ENCODE results near the gene DRD3.

Gene DRD3

GRCh38 chr3:114178770-114179368, at the start of gene DRD3:
TSS of gene DRD3 (minus strand) at chr3:114179052. CDS start at chr3:114171992, 7,060 bp downstream.
- DNase-seq = no peak

GRCh38 chr3:114227076-114227475, 48.2 kb upstream of the DRD3 start:
- no peak for DNase-seq

- no peak for DNase-seq
Observed at GRCh38 chr3:114226313-114226712, 47.5 kb upstream of the DRD3 start.

GRCh38 chr3:114223143-114223542, 44.3 kb upstream of the DRD3 start:
- DNase-seq = no peak

- no peak for DNase-seq
Observed at GRCh38 chr3:114221881-114222264, 43.0 kb upstream of the DRD3 start.

GRCh38 chr3:114221165-114221880, 42.5 kb upstream of the DRD3 start:
- no peak for DNase-seq

GRCh38 chr3:114219741-114220140, 40.9 kb upstream of the DRD3 start:
- no peak for DNase-seq

- DNase-seq = no peak
Observed at GRCh38 chr3:114218578-114219185, 39.8 kb upstream of the DRD3 start.

GRCh38 chr3:114218006-114218405, 39.2 kb upstream of the DRD3 start:
- no peak for DNase-seq

- no peak for DNase-seq
Observed at GRCh38 chr3:114217266-114217665, 38.4 kb upstream of the DRD3 start.

- no peak for DNase-seq
Observed at GRCh38 chr3:114216186-114216970, 37.5 kb upstream of the DRD3 start.

GRCh38 chr3:114214542-114215341, 35.9 kb upstream of the DRD3 start:
- DNase-seq = no peak

GRCh38 chr3:114213627-114214541, 35.0 kb upstream of the DRD3 start:
- DNase-seq = no peak

- no peak for DNase-seq
Observed at GRCh38 chr3:114213292-114213626, 34.4 kb upstream of the DRD3 start.

- DNase-seq = no peak
Observed at GRCh38 chr3:114212646-114213045, 33.8 kb upstream of the DRD3 start.

- DNase-seq = no peak
Observed at GRCh38 chr3:114207768-114208167, 28.9 kb upstream of the DRD3 start.

GRCh38 chr3:114206342-114206741, 27.5 kb upstream of the DRD3 start:
- no peak for DNase-seq

- DNase-seq = no peak
Observed at GRCh38 chr3:114205541-114205940, 26.7 kb upstream of the DRD3 start.

- DNase-seq = no peak
Observed at GRCh38 chr3:114194750-114195149, 15.9 kb upstream of the DRD3 start.

GRCh38 chr3:114192136-114192535, 13.3 kb upstream of the DRD3 start:
- DNase-seq = no peak

GRCh38 chr3:114186501-114186900, 7.6 kb upstream of the DRD3 start:
- no peak for DNase-seq

GRCh38 chr3:114179575-114179974, 723 bp upstream of the DRD3 start:
- DNase-seq = no peak
